Activated naive CD4-positive, alpha-beta T cell treated with anti-CD3 and anti-CD28 coated beads, Interleukin-2, amount 50 U/mL, for 72 hours (primary cell): Measurements from ENCODE around the gene EPHA6. TPM values are rescaled to one million over a fixed set of nuclear protein-coding genes. Genes with fewer than 3 reads are reported as not detected.
"Not testable (repeated sequence)": the region's sequence is repeated elsewhere in the genome, so short reads cannot be mapped to it uniquely, and the experiment has no call there.

Experiments
- ATAC-seq, 2 donors: fragments of 150-1000 bp; cut with Tn5 transposase; 2 replicates each; pipeline ENCODE4 v1.10.0; 2021; ENCODE audit warnings: mild to moderate bottlenecking in 2 of 2, moderate library complexity in 2 of 2
- DNase-seq, 2 donors: peaks; one replicate each; pipeline ENCODE4 v3.0.0; 2021 to 2022; ENCODE audit warnings: low spot score in 2 of 2
- H3K27ac Mint-ChIP-seq, 2 donors: one replicate each; pipeline ENCODE4 v1.8.0; 2022; ENCODE audit warnings: mild to moderate bottlenecking in 2 of 2, mixed read lengths in 2 of 2
- H3K36me3 Mint-ChIP-seq, 2 donors: one replicate each; pipeline ENCODE4 v1.8.0; 2022; ENCODE audit warnings: mixed read lengths in 2 of 2
- H3K9me3 Mint-ChIP-seq, 2 donors: one replicate each; pipeline ENCODE4 v1.8.0; 2022; ENCODE audit warnings: mixed read lengths in 2 of 2
- total RNA-seq, 2 donors: library from RNA; stranded (reverse); gene quantifications; one replicate each; pipeline ENCODE4 v1.2.3, GENCODE V29; 2022

Gene EPHA6
- total RNA-seq, 2 donors from 2014 or later = not detected

DNA sequence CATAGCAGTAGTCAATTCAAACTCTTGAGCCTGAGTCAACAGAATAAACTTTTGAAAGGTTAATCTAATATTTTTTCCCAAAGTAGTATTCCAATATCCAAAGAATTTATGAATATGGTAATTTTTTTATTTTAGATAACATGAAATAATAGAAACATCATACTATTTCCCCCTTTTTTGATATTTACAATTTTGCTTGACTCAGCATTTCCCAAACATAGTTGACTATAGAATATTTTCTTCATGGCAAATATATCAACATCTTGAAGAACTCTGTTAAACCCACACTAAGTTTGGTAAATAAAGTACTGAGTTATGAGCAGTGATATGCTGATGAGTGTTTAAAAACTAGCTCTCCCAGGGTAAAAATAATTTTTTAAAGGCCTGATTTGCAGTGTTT lies 570.2 kb downstream of the EPHA6 start:
- ATAC-seq (no peak), DNase-seq (no peak)
- Mint-ChIP-seq H3K36me3 (no peaks in the 10 kb centered on the region), H3K9me3 (peaks cover 14 to 21% of the 10 kb centered on the region in 2 donors), H3K27ac (no peak overlapping the region)

- no peak for ATAC-seq
- peaks cover 14 to 21% of the 10 kb centered on the region in 2 donors for H3K9me3 Mint-ChIP-seq
- no peaks in the 10 kb centered on the region for H3K36me3 Mint-ChIP-seq
- no peak for DNase-seq
- no peak overlapping the region for H3K27ac Mint-ChIP-seq
Observed at GRCh38 chr3:97388774-97389173, 574.4 kb downstream of the EPHA6 start.

DNA sequence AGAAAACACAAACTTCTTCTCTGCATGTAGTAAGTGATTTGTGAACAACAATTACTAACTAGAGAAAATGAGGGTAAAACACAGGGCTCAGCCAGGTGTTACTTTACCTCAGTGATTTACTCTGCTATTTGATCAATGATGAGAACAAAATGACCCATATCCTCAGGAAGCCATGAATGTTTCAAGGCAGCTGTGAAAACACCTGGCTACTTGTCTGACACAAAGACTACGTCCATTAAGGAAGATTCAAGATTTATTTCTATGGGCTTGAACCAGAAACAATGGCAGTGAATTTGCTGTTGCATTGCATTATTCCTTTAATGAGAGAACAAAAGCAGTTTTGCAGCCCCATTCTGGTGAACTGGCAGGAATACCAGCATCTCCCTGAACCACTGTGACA lies 575.5 kb downstream of the EPHA6 start:
- no peak for ATAC-seq
- peaks cover 14 to 21% of the 10 kb centered on the region in 2 donors for H3K9me3 Mint-ChIP-seq
- DNase-seq = no peak

GRCh38 chr3:97391167-97391566 lies 576.8 kb downstream of the EPHA6 start:
- DNase-seq = no peak
- Mint-ChIP-seq H3K36me3 (no peaks in the 10 kb centered on the region), H3K9me3 (peaks cover 14 to 15% of the 10 kb centered on the region in 2 donors), H3K27ac (no peak overlapping the region)
- no peak for ATAC-seq

More for the DNA sequence above, 575.5 kb downstream of the EPHA6 start:
- Mint-ChIP-seq H3K27ac (no peak overlapping the region), H3K36me3 (no peaks in the 10 kb centered on the region)

GRCh38 chr3:97409612-97410011 lies 595.2 kb downstream of the EPHA6 start:
- no peaks in the 10 kb centered on the region for H3K36me3 Mint-ChIP-seq
- no peak for ATAC-seq

GRCh38 chr3:97421565-97421964 lies 607.2 kb downstream of the EPHA6 start:
- no peak for DNase-seq
- Mint-ChIP-seq H3K27ac (no peak overlapping the region), H3K9me3 (peaks cover 4 to 10% of the 10 kb centered on the region in 2 donors), H3K36me3 (no peaks in the 10 kb centered on the region)
- ATAC-seq = no peak

More at GRCh38 chr3:97409612-97410011, 595.2 kb downstream of the EPHA6 start:
- H3K9me3 Mint-ChIP-seq = peaks cover 0 to 4% of the 10 kb centered on the region in 2 donors
- H3K27ac Mint-ChIP-seq = no peak overlapping the region
- DNase-seq = no peak

DNA sequence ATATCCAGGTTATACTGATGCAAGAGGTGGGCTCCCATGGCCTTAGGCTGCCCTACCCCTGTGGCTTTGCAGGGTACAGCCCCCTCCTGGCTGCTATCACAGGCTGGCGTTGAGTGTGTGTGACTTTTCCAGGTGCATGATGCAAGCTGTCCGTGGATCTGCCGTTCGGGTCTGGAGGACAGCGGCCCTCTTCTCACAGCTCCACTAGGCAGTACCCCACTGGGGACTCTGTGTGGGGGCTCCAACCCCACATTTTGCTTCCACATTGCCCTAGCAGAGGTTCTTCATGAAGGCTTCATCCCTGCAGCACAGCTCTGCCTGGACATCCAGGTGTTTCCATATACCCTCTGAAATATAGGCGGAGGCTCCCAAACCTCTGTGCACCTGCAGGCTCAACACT lies 610.6 kb downstream of the EPHA6 start:
- Mint-ChIP-seq H3K36me3 (no peaks in the 10 kb centered on the region), H3K27ac (no peak overlapping the region), H3K9me3 (peaks cover 4 to 18% of the 10 kb centered on the region in 2 donors)
- ATAC-seq (no peak), DNase-seq (no peak)

GRCh38 chr3:97430601-97431000 lies 616.2 kb downstream of the EPHA6 start:
- Mint-ChIP-seq H3K36me3 (no peaks in the 10 kb centered on the region), H3K9me3 (peaks cover 5 to 14% of the 10 kb centered on the region in 2 donors), H3K27ac (no peak overlapping the region)
- ATAC-seq (no peak), DNase-seq (no peak)

DNA sequence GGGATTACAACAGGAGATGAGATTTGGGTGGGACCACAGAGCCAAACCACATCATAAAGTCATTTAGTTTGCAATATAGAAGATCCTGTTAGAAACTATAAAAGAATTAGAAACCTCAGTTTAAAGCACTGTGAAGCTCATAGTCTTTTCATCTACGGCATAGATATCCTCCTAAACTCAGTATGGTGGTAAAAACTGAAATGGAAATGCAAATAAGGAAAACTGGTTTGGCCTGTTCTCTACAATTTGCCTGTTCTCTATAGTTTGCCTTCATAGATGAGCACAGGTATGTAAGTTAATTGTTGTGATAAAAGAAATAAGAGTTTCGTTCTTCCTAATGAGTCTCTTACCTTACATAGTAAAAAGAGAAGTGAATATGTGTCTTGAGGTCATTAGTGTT lies 618.5 kb downstream of the EPHA6 start:
- no peak overlapping the region for H3K27ac Mint-ChIP-seq
- H3K36me3 Mint-ChIP-seq = no peaks in the 10 kb centered on the region

GRCh38 chr3:97438131-97438530 lies 623.7 kb downstream of the EPHA6 start:
- no peak overlapping the region for H3K27ac Mint-ChIP-seq
- H3K36me3 Mint-ChIP-seq = no peaks in the 10 kb centered on the region
- DNase-seq (no peak), ATAC-seq (no peak)
- no peaks in the 10 kb centered on the region for H3K9me3 Mint-ChIP-seq

More for the DNA sequence above, 618.5 kb downstream of the EPHA6 start:
- H3K9me3 Mint-ChIP-seq = peaks cover 5% of the 10 kb centered on the region in 2 donors
- DNase-seq (no peak), ATAC-seq (no peak)

- DNase-seq (no peak), ATAC-seq (no peak)
- H3K9me3 Mint-ChIP-seq = no peaks in the 10 kb centered on the region
- no peak overlapping the region for H3K27ac Mint-ChIP-seq
- H3K36me3 Mint-ChIP-seq = no peaks in the 10 kb centered on the region
Observed at GRCh38 chr3:97439373-97439772, 625.0 kb downstream of the EPHA6 start.

DNA sequence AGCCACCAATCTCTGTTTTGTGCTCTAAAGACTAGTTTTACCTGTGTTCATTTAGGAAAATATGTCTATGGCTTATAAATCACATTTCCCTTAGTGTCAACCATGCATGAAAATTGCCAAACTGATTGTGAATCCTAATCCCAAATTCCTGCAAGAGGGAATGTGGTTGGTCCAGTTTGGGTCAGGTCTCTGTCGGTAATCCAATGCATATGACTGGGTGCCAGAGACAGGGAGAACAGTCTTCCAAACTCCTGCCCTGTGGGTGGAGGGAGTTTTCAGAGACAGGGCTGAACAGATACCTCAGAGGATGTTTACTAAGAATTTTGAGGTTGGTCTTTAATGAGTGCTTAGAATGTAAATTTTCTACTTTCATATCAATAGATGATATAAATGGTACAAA lies 649.6 kb downstream of the EPHA6 start:
- no peak for ATAC-seq
- peaks cover 0 to 10% of the 10 kb centered on the region in 2 donors for H3K9me3 Mint-ChIP-seq
- H3K36me3 Mint-ChIP-seq = no peaks in the 10 kb centered on the region
- no peak for DNase-seq
- H3K27ac Mint-ChIP-seq = no peak overlapping the region

DNA sequence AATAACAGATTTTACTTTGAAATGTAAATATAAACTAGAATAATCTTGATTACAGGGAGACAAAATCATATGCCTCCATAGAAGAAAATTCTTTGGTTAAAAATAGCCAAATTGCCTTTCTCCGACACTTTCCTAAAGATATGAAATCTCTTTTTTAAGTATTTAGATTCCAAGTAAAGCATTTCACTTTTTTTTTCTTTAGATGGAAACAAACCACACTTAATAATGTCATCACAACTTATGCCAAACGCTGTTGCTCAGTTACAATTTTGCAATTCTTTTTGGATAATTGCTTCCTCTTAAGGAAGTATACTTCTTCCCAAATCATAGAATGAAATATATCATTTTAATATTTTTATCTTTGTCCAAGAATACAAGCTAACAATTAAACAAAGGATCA lies 656.1 kb downstream of the EPHA6 start:
- no peak for ATAC-seq
- Mint-ChIP-seq H3K27ac (no peak overlapping the region), H3K36me3 (no peaks in the 10 kb centered on the region)

GRCh38 chr3:97479740-97480139 lies 665.3 kb downstream of the EPHA6 start:
- no peak for DNase-seq
- Mint-ChIP-seq H3K36me3 (no peaks in the 10 kb centered on the region), H3K27ac (no peak overlapping the region), H3K9me3 (no peaks in the 10 kb centered on the region)
- ATAC-seq = no peak

More for the DNA sequence above, 656.1 kb downstream of the EPHA6 start:
- H3K9me3 Mint-ChIP-seq = peaks cover 0 to 10% of the 10 kb centered on the region in 2 donors
- DNase-seq = no peak

DNA sequence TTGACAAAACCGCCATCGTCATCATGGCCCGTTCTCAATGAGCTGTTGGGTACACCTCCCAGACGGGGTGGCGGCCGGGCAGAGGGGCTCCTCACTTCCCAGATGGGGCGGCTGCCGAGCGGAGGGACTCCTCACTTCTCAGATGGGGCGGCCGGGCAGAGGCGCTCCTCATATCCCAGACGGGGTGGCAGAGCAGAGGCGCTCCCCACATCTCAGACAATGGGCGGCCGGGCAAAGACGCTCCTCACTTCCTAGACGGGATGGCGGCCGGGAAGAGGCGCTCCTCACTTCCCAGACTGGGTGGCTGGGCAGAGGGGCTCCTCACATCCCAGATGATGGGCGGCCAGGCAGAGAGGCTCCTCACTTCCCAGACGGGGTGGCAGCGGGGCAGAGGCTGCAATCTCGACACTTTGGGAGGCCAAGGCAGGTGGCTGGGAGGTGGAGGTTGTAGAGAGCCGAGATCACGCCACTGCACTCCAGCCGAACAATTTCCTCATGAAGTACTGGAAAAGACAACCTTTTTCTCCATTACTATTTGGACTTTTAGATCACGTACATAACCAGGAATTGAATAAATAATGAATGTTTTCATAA lies 666.4 kb downstream of the EPHA6 start:
- not testable (repeated sequence) for DNase-seq, ATAC-seq, H3K27ac Mint-ChIP-seq, H3K9me3 Mint-ChIP-seq, H3K36me3 Mint-ChIP-seq

DNA sequence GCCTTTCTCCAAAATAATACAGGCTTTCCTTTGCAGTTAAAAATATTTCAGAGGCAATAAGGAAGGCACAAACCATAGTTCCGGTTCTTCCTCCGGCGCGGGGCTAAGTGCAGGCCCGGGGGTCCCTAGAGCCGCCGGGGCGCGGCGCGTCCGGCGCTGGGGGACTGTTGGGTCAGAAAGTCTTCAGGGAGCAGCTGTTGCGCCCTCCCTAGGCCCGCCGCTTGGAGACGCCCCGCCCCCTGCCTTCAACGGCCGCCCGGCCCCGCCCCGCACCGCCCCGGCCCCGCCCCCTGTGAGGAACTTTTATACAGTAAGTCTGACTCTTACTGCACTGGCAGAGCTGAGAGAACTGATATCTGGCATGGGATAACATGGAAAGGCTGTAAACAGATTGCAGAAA lies 667.0 kb downstream of the EPHA6 start:
- Mint-ChIP-seq H3K9me3 (no peaks in the 10 kb centered on the region), H3K36me3 (no peaks in the 10 kb centered on the region), H3K27ac (no peak overlapping the region)
- ATAC-seq (no peak), DNase-seq (no peak)

DNA sequence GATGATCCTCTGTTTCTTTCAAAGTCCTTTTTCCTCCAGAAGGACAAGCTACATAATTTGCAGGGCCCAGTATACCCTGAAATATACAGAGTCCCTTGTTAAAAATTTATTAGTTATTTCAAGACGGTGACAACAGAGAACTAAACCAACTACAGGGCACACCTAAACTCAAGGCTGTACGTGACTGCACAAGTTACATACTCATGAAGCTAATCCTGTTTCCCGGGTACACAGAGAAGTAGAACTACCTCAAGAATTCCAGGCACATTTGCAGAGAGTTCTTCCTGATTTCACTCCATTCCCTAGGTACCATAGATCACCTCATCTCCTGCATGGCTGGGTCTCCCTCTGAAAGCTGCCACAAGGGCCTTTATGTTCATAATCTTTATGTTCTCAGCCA lies 670.8 kb downstream of the EPHA6 start:
- H3K36me3 Mint-ChIP-seq = no peaks in the 10 kb centered on the region
- DNase-seq (no peak), ATAC-seq (no peak)
- no peaks in the 10 kb centered on the region for H3K9me3 Mint-ChIP-seq
- H3K27ac Mint-ChIP-seq = no peak overlapping the region

DNA sequence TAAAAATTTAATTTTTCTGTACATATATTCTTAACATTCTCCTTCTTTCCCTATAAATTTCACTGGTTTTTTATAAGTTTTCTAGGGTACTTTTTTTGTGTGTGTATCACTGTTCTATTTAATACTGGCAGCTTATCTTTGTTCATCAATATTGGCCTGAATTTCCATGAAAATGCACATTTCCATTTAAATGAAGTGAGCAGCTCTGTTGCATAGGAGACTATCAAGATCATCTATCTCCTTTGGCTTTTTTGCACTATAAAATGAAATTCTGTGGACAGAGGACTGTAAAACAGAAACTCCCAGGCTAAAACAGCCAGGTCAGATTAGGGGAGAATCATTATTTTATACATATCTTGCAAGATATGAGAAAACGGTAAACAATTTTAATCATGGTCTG lies 673.2 kb downstream of the EPHA6 start:
- DNase-seq = no peak
- H3K9me3 Mint-ChIP-seq = no peaks in the 10 kb centered on the region
- no peak for ATAC-seq
- no peaks in the 10 kb centered on the region for H3K36me3 Mint-ChIP-seq
- H3K27ac Mint-ChIP-seq = no peak overlapping the region
